Fibroblast of mammary gland (primary cell): ENCODE data around the gene G6PC2.
A peak's percentile ranks its signal among the peaks of the same experiment; 100 is the strongest.

ENCODE experiments used
- DNase-seq: peaks from one replicate; pipeline ENCODE4 v3.0.0-alpha.2; 2010; ENCODE audit warnings: low read depth
- H3K4me3 ChIP-seq: 2 replicates; pipeline ENCODE4 v1.5.1; 2011; ENCODE audit warnings: low read depth, mild to moderate bottlenecking, low read length, moderate library complexity; ENCODE audit not compliant: control insufficient read depth
- CTCF ChIP-seq: conservative IDR thresholded peaks from 2 replicates; pipeline ENCODE4 v1.5.1; 2011; ENCODE audit warnings: low read depth, low read length, inconsistent platforms; ENCODE audit not compliant: control insufficient read depth, insufficient read depth

Gene G6PC2

DNA sequence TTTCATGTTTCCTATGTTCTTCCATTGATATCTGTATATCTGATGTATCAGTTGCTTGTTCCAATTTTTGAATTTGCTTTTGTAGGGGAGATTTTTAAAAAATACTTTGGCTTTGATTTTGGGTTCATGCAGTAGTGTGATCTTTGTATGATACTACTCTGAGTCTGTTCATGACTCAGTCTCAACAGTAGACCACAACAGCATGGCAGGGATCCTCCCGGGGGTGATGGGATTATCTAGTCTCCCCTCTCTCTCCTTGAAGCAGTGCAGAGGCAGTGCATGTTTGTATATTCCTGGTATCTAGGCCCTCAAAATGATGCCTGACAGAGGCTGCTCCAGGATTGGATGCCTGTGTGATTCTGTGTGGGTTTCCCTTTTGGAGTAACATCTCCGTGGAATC, 55.3 kb downstream of the G6PC2 start:
- H3K4me3 ChIP-seq = no peak overlapping the region
- no peak for TF ChIP-seq CTCF
- DNase-seq = peak; percentile 26
